Caco-2 (cell line): ENCODE results near the gene RXRG. TPM values are rescaled to one million over a fixed set of nuclear protein-coding genes. Genes with fewer than 3 reads are reported as not detected.

ENCODE experiments used
- BruUV-seq: library from RNA; stranded (reverse); fragments of 400-500 nt; replicated peaks from 2 replicates; lab custom pipeline; 2021; lab: Mats Ljungman, UMichigan
- CTCF ChIA-PET: fragments of 300-600 bp; sonication (Branson Sonifier 250); formaldehyde crosslinking; loops from one replicate; lab custom pipeline; 2022; ENCODE audit warnings: antibody characterized with exemption; lab: Charles Lee
- POLR2A ChIA-PET: fragments of 300-600 bp; sonication (Branson Sonifier 250); formaldehyde crosslinking; loops from one replicate; lab custom pipeline; 2022; ENCODE audit warnings: antibody characterized with exemption; lab: Charles Lee
- DNase-seq, 2 experiments: peaks; one replicate each; pipeline versions ENCODE4 v3.0.0 to v3.0.0-alpha.2; 2020 to 2022
- H3K27me3 ChIP-seq: replicated peaks from 2 replicates; pipeline ENCODE4 v1.6.0; 2011; ENCODE audit warnings: low read length; ENCODE audit not compliant: control insufficient read depth, insufficient read depth
- H3K36me3 ChIP-seq: 2 replicates; pipeline ENCODE4 v1.5.1; 2011; ENCODE audit warnings: low read length; ENCODE audit not compliant: control insufficient read depth, insufficient read depth
- H3K4me1 ChIP-seq: fragments of 250-450 bp; sonication (Bioruptor Pico); 2 replicates; pipeline ENCODE4 v1.5.1; 2020; ENCODE audit warnings: mild to moderate bottlenecking
- H3K4me3 ChIP-seq: 2 replicates; pipeline ENCODE4 v1.5.1; 2011; ENCODE audit warnings: low read depth, mild to moderate bottlenecking, control low read depth, low read length
- H3K9me3 ChIP-seq: fragments of 250-450 bp; sonication (Bioruptor Pico); 2 replicates; pipeline ENCODE4 v1.5.1; 2020; ENCODE audit warnings: mild to moderate bottlenecking, moderate library complexity
- H3K27ac Mint-ChIP-seq: one replicate; pipeline ENCODE4 v1.8.0; 2022; ENCODE audit warnings: mixed read lengths; ENCODE audit not compliant: unreplicated experiment
- H3K27me3 Mint-ChIP-seq: one replicate; pipeline ENCODE4 v1.8.0; 2022; ENCODE audit warnings: mixed read lengths; ENCODE audit not compliant: insufficient read depth, unreplicated experiment
- H3K36me3 Mint-ChIP-seq: one replicate; pipeline ENCODE4 v1.8.0; 2022; ENCODE audit warnings: mild to moderate bottlenecking, mixed read lengths; ENCODE audit not compliant: insufficient read depth, unreplicated experiment
- H3K4me1 Mint-ChIP-seq: one replicate; pipeline ENCODE4 v1.8.0; 2022; ENCODE audit warnings: low read depth, mixed read lengths; ENCODE audit not compliant: unreplicated experiment
- H3K4me3 Mint-ChIP-seq: one replicate; pipeline ENCODE4 v1.8.0; 2022; ENCODE audit warnings: mild to moderate bottlenecking, moderate library complexity, mixed read lengths; ENCODE audit not compliant: unreplicated experiment
- H3K9me3 Mint-ChIP-seq: one replicate; pipeline ENCODE4 v1.8.0; 2022; ENCODE audit warnings: mixed read lengths; ENCODE audit not compliant: unreplicated experiment
- CTCF ChIP-seq, 2 experiments: fragments of 200-600 bp in 1 of 2; IDR thresholded peaks; 1 replicate in 1 of 2; 2 replicates in 1 of 2; pipeline versions ENCODE4 v1.5.1 to v1.8.0; 2011 to 2022; ENCODE audit warnings: antibody characterized with exemption in 1 of 2, control low read depth in 1 of 2, inconsistent platforms in 1 of 2, low read depth in 1 of 2, low read length in 1 of 2, mild to moderate bottlenecking in 1 of 2, moderate library complexity in 1 of 2; ENCODE audit not compliant: insufficient read depth in 1 of 2, severe bottlenecking in 1 of 2, unreplicated experiment in 1 of 2
- intact Hi-C: fragments of 100-400 bp; cut with micrococcal nuclease; formaldehyde crosslinking; loops from one replicate; pipeline ENCODE4 v1.10.0; 2022; ENCODE audit not compliant: unreplicated experiment
- total RNA-seq: library from RNA; stranded (reverse); gene quantifications from 2 replicates; pipeline ENCODE4 v1.2.3, GENCODE V29; 2022

The RXRG gene
- total RNA-seq, 1 experiment from 2014 or later: not detected

GRCh38 chr1:165441166-165441880 lies 3.6 kb downstream of the RXRG start:
- POLR2A ChIA-PET: no interaction called here
- no peaks in the 10 kb centered on the region for H3K36me3 Mint-ChIP-seq
- no peak for DNase-seq
- no peaks in the 10 kb centered on the region for H3K4me1 Mint-ChIP-seq
- no peak for TF ChIP-seq CTCF (IDR thresholded peaks at IDR 0.05; ENCODE audit: insufficient read depth in 1 of 2, low read depth in 1 of 2, low read length in 1 of 2, severe bottlenecking in 1 of 2, unreplicated experiment in 1 of 2)
- H3K9me3 Mint-ChIP-seq: no peaks in the 10 kb centered on the region
- H3K27me3 ChIP-seq: no peaks in the 10 kb centered on the region
- H3K27me3 Mint-ChIP-seq: peaks cover 10% of the 10 kb centered on the region
- H3K36me3 ChIP-seq: no peaks in the 10 kb centered on the region
- CTCF ChIA-PET: no interaction called here
- H3K9me3 ChIP-seq: no peaks in the 10 kb centered on the region
- intact Hi-C loops: no loop called here
- H3K27ac Mint-ChIP-seq: no peak overlapping the region
- H3K4me3 ChIP-seq: no peak overlapping the region
- no peaks in the 10 kb centered on the region for H3K4me1 ChIP-seq
- no peak overlapping the region for H3K4me3 Mint-ChIP-seq
- no TSS peak for BruUV-seq

- no peaks in the 10 kb centered on the region for H3K27me3 ChIP-seq
- no peak overlapping the region for H3K4me3 ChIP-seq
- H3K27ac Mint-ChIP-seq: no peak overlapping the region
- POLR2A ChIA-PET: no interaction called here
- H3K9me3 ChIP-seq: no peaks in the 10 kb centered on the region
- no peak overlapping the region for H3K4me3 Mint-ChIP-seq
- no peaks in the 10 kb centered on the region for H3K9me3 Mint-ChIP-seq
- peaks cover 8% of the 10 kb centered on the region for H3K27me3 Mint-ChIP-seq
- DNase-seq: no peak
- H3K36me3 Mint-ChIP-seq: no peaks in the 10 kb centered on the region
- BruUV-seq: no TSS peak
- H3K4me1 Mint-ChIP-seq: no peaks in the 10 kb centered on the region
- intact Hi-C loops: no loop called here
- CTCF ChIA-PET: no interaction called here
- H3K4me1 ChIP-seq: no peaks in the 10 kb centered on the region
- no peaks in the 10 kb centered on the region for H3K36me3 ChIP-seq
- no peak for TF ChIP-seq CTCF (IDR thresholded peaks at IDR 0.05; ENCODE audit: insufficient read depth in 1 of 2, low read depth in 1 of 2, low read length in 1 of 2, severe bottlenecking in 1 of 2, unreplicated experiment in 1 of 2)
These were observed 5.6 kb downstream of the RXRG start for GRCh38 chr1:165439330-165439729.

- intact Hi-C loops: no loop called here
- POLR2A ChIA-PET: no interaction called here
- H3K9me3 Mint-ChIP-seq: no peaks in the 10 kb centered on the region
- H3K27me3 Mint-ChIP-seq: peaks cover 14% of the 10 kb centered on the region
- BruUV-seq: no TSS peak
- no peaks in the 10 kb centered on the region for H3K4me1 Mint-ChIP-seq
- H3K27ac Mint-ChIP-seq: no peak overlapping the region
- Histone ChIP-seq H3K4me1 (no peaks in the 10 kb centered on the region), H3K36me3 (no peaks in the 10 kb centered on the region), H3K4me3 (no peak overlapping the region), H3K27me3 (no peaks in the 10 kb centered on the region), H3K9me3 (no peaks in the 10 kb centered on the region)
- H3K36me3 Mint-ChIP-seq: no peaks in the 10 kb centered on the region
- no peak for DNase-seq
- CTCF ChIA-PET: no interaction called here
- TF ChIP-seq CTCF (IDR thresholded peaks at IDR 0.05; ENCODE audit: insufficient read depth in 1 of 2, low read depth in 1 of 2, low read length in 1 of 2, severe bottlenecking in 1 of 2, unreplicated experiment in 1 of 2): no peak
- no peak overlapping the region for H3K4me3 Mint-ChIP-seq
These were observed 7.9 kb downstream of the RXRG start for GRCh38 chr1:165436994-165437393.
